Superior temporal gyrus (tissue), 1 donor: ENCODE results near the gene PAK5.

Source experiments
- DNase-seq: peaks from one replicate; pipeline ENCODE4 v3.0.0-alpha.2; 2016; ENCODE audit errors: extremely low spot score

The PAK5 gene

GRCh38 chr20:9789131-9789530, 49.7 kb downstream of the PAK5 start:
- DNase-seq, result no peak

- DNase-seq, result no peak
Measured at GRCh38 chr20:9775176-9775575, 63.7 kb downstream of the PAK5 start.

GRCh38 chr20:9769954-9770353, 68.9 kb downstream of the PAK5 start:
- no peak for DNase-seq

GRCh38 chr20:9761476-9761875, 77.4 kb downstream of the PAK5 start:
- DNase-seq, result no peak

GRCh38 chr20:9759392-9759791, 79.5 kb downstream of the PAK5 start:
- DNase-seq, result no peak

GRCh38 chr20:9758752-9759151, 80.1 kb downstream of the PAK5 start:
- DNase-seq, result no peak

- DNase-seq, result no peak
Measured at GRCh38 chr20:9756660-9757059, 82.2 kb downstream of the PAK5 start.

GRCh38 chr20:9755301-9755700, 83.6 kb downstream of the PAK5 start:
- DNase-seq, result no peak

GRCh38 chr20:9744551-9744950, 94.3 kb downstream of the PAK5 start:
- DNase-seq, result no peak

- no peak for DNase-seq
Measured at GRCh38 chr20:9743871-9744270, 95.0 kb downstream of the PAK5 start.

GRCh38 chr20:9742821-9743220, 96.1 kb downstream of the PAK5 start:
- no peak for DNase-seq

GRCh38 chr20:9741996-9742395, 96.9 kb downstream of the PAK5 start:
- DNase-seq, result no peak

- no peak for DNase-seq
Measured at GRCh38 chr20:9740486-9740885, 98.4 kb downstream of the PAK5 start.

GRCh38 chr20:9739991-9740390, 98.9 kb downstream of the PAK5 start:
- DNase-seq, result no peak

GRCh38 chr20:9736373-9736772, 102.5 kb downstream of the PAK5 start:
- DNase-seq, result no peak

GRCh38 chr20:9723501-9724202, 115.2 kb downstream of the PAK5 start:
- DNase-seq, result no peak

- DNase-seq, result no peak
Measured at GRCh38 chr20:9711872-9712271, 127.0 kb downstream of the PAK5 start.

- DNase-seq, result no peak
Measured at GRCh38 chr20:9710685-9711084, 128.2 kb downstream of the PAK5 start.

GRCh38 chr20:9705722-9706476, 133.0 kb downstream of the PAK5 start:
- no peak for DNase-seq

- no peak for DNase-seq
Measured at GRCh38 chr20:9699181-9699580, 139.7 kb downstream of the PAK5 start.

- DNase-seq, result peak; percentile 24
Measured at GRCh38 chr20:9689041-9689440, 149.8 kb downstream of the PAK5 start.

- DNase-seq, result no peak
Measured at GRCh38 chr20:9686866-9687265, 152.0 kb downstream of the PAK5 start.

- DNase-seq, result no peak
Measured at GRCh38 chr20:9686455-9686854, 152.4 kb downstream of the PAK5 start.
